Osteocyte (in vitro differentiated cells): Measurements from ENCODE around the gene VCL. TPM values are rescaled to one million over a fixed set of nuclear protein-coding genes. Genes with fewer than 3 reads are reported as not detected.
"Not testable (repeated sequence)": the region's sequence is repeated elsewhere in the genome, so short reads cannot be mapped to it uniquely, and the experiment has no call there.

Source experiments
- DNase-seq: peaks from one replicate; pipeline ENCODE4 v3.0.0; 2021; ENCODE audit warnings: mixed read lengths; ENCODE audit not compliant: unreplicated experiment; ENCODE audit errors: extremely low spot score
- H3K27ac Mint-ChIP-seq: one replicate; pipeline ENCODE4 v1.8.0; 2021; ENCODE audit warnings: mild to moderate bottlenecking, mixed read lengths; ENCODE audit not compliant: unreplicated experiment
- H3K27me3 Mint-ChIP-seq: one replicate; pipeline ENCODE4 v1.8.0; 2021; ENCODE audit warnings: mixed read lengths; ENCODE audit not compliant: unreplicated experiment
- H3K36me3 Mint-ChIP-seq: one replicate; pipeline ENCODE4 v1.8.0; 2021; ENCODE audit warnings: mixed read lengths; ENCODE audit not compliant: unreplicated experiment
- H3K4me1 Mint-ChIP-seq: one replicate; pipeline ENCODE4 v1.8.0; 2021; ENCODE audit warnings: mixed read lengths; ENCODE audit not compliant: unreplicated experiment
- H3K4me3 Mint-ChIP-seq: one replicate; pipeline ENCODE4 v1.8.0; 2021; ENCODE audit warnings: mild to moderate bottlenecking, moderate library complexity, mixed read lengths; ENCODE audit not compliant: unreplicated experiment
- H3K9me3 Mint-ChIP-seq: one replicate; pipeline ENCODE4 v1.8.0; 2021; ENCODE audit warnings: mixed read lengths; ENCODE audit not compliant: unreplicated experiment
- total RNA-seq: library from RNA; stranded (reverse); gene quantifications from 2 replicates; pipeline ENCODE4 v1.2.1, GENCODE V29; 2021
- TF ChIP-seq, protein P1 (sequence below): fragments of 200-600 bp; sonication (generic); IDR thresholded peaks from 2 replicates; pipeline ENCODE4 v1.5.0; 2021; ENCODE audit warnings: antibody characterized with exemption, mild to moderate bottlenecking, moderate library complexity

Gene VCL
- total RNA-seq, 1 donor from 2014 or later = 338 TPM

DNA sequence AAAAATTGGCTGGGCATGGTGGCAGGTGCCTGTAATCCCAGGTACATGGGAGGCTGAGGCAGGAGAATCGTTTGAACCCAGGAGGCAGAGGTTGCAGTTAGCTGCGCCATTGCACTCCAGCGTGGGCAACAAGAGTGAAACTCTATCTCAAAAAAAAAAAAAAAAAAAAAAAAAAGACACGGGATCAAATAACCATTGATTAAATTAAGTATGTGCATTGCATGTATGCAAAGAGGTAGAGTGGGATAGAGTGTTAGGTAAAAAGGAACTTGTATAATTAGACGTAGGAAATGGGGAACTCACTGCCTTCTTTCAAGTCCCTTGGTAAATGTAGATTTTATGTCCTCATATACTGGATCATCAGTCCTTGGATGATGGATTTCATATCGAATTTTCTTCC lies 13.1 kb downstream of the VCL start:
- Mint-ChIP-seq H3K27me3 (no peaks in the 10 kb centered on the region), H3K9me3 (no peaks in the 10 kb centered on the region), H3K4me1 (peaks cover 89% of the 10 kb centered on the region), H3K27ac (peak overlapping the region; percentile 92), H3K36me3 (peaks cover 6% of the 10 kb centered on the region), H3K4me3 (peak overlapping the region; percentile 59)
- DNase-seq = no peak
- TF ChIP-seq, protein P1, sequence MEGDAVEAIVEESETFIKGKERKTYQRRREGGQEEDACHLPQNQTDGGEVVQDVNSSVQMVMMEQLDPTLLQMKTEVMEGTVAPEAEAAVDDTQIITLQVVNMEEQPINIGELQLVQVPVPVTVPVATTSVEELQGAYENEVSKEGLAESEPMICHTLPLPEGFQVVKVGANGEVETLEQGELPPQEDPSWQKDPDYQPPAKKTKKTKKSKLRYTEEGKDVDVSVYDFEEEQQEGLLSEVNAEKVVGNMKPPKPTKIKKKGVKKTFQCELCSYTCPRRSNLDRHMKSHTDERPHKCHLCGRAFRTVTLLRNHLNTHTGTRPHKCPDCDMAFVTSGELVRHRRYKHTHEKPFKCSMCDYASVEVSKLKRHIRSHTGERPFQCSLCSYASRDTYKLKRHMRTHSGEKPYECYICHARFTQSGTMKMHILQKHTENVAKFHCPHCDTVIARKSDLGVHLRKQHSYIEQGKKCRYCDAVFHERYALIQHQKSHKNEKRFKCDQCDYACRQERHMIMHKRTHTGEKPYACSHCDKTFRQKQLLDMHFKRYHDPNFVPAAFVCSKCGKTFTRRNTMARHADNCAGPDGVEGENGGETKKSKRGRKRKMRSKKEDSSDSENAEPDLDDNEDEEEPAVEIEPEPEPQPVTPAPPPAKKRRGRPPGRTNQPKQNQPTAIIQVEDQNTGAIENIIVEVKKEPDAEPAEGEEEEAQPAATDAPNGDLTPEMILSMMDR = no peak

DNA sequence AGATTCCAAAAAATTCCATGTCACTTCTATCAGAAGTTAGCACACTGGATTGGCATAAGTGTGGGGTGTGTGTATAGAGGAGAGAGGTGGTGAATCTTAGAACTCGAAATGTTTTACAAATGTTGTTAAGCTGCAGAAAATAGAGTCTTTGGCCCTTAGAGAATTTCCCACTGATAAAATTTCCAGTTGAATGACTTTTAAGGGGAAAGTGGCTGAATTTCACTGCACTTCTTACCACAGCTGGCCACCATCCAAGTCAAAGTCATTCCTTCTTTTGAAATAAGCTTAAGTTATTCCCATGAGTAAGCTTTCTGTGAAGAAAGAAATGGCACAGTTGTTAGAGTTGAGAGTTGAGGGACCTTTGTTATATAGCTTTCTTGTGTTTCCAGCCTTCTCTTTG lies 13.9 kb downstream of the VCL start:
- H3K4me3 Mint-ChIP-seq = peak overlapping the region; percentile 59
- H3K27ac Mint-ChIP-seq = peak overlapping the region; percentile 92
- peaks cover 4% of the 10 kb centered on the region for H3K36me3 Mint-ChIP-seq
- TF ChIP-seq, protein P1 = no peak
- peaks cover 88% of the 10 kb centered on the region for H3K4me1 Mint-ChIP-seq
- no peak for DNase-seq
- H3K27me3 Mint-ChIP-seq = no peaks in the 10 kb centered on the region
- no peaks in the 10 kb centered on the region for H3K9me3 Mint-ChIP-seq

DNA sequence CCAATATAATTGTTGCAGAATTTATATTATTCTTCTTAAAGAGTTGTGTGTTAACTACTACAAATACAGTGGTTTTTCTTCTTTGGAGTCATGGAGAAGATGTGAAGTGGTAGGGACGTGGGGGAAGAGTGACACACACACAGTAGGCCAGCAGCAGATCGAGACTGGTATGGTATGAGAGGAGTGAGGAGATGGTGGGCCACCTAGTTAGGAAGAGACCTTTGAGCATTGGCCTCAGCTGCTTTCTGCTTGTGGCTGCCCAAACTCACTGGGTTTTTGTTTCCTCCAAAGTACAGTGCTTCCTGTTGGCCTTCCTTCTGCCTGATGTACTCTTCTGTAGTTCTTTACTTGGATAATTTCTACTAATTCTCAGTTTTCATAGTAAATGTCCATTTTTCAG lies 14.6 kb downstream of the VCL start:
- Mint-ChIP-seq H3K4me3 (peak overlapping the region; percentile 7), H3K27me3 (no peaks in the 10 kb centered on the region), H3K4me1 (peaks cover 84% of the 10 kb centered on the region), H3K27ac (peak overlapping the region; percentile 92), H3K36me3 (peaks cover 4% of the 10 kb centered on the region), H3K9me3 (no peaks in the 10 kb centered on the region)
- no peak for DNase-seq
- TF ChIP-seq, protein P1 = no peak

DNA sequence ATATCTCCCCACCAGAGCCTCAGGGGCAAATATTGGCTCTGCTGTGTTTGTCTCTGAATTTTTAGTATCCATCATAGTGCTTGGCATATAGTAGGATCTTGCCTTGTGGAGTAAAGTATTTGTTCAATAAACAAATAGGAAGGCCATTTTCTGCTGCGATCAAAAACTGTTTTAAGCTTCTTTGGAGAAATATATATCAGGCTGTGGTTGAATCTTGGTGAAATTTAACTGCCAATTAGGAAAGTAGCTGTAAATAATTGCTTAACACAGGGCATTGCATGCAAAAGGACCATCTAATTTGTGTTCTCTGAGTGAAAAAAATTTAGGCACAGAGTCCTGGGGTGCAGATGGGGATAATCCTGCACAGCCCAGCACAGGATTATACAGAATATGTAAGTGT lies 15.1 kb downstream of the VCL start:
- peaks cover 4% of the 10 kb centered on the region for H3K36me3 Mint-ChIP-seq
- H3K4me1 Mint-ChIP-seq = peaks cover 79% of the 10 kb centered on the region
- TF ChIP-seq, protein P1 = no peak
- no peak for DNase-seq
- H3K9me3 Mint-ChIP-seq = no peaks in the 10 kb centered on the region
- H3K4me3 Mint-ChIP-seq = peak overlapping the region; percentile 7
- H3K27ac Mint-ChIP-seq = peak overlapping the region; percentile 92
- H3K27me3 Mint-ChIP-seq = no peaks in the 10 kb centered on the region

DNA sequence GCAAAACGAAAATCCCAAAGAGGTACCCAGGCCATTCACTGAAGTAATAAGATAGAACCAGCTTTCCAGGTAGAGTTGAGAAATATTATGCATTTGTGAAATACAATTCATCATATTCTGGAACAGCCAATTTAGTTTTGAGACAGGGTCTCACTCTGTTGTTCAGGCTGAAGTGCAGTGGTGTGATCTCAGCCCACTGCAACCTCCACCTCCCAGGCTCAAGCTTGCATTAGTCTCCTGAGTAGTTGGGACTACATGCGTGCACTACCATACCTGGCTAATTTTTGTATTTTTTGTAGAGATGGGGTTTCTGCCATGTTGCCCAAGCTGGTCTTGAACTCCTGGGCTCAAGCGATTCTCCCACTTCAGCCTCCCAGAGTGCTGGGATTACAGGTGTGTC lies 16.7 kb downstream of the VCL start:
- Mint-ChIP-seq H3K36me3 (peaks cover 12% of the 10 kb centered on the region), H3K4me1 (peaks cover 75% of the 10 kb centered on the region), H3K27ac (peak overlapping the region; percentile 64)
- not testable (repeated sequence) for H3K27me3 Mint-ChIP-seq, H3K4me3 Mint-ChIP-seq, H3K9me3 Mint-ChIP-seq, DNase-seq

DNA sequence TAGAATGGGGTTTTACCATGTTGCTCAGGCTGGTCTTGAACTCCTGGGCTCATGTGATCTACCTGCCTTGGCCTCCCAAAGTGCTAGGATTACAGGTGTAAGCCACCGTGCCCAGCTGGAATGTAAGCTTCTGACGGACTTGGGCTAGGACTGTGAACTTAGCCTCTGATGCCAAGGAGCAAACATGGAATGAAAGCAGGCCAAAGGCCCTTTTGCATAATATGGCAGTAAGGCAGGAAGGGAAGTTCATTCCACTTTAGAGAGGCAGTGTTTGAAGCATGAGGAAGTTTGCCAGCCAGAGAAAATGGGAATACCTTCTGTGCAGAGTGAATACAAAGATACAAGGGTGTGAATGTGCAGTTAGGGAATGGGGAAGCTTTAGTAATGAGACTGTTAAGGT lies 20.3 kb downstream of the VCL start:
- H3K36me3 Mint-ChIP-seq = peaks cover 8% of the 10 kb centered on the region
- no peaks in the 10 kb centered on the region for H3K27me3 Mint-ChIP-seq
- no peak for DNase-seq
- TF ChIP-seq, protein P1 = no peak
- peak overlapping the region; percentile 63 for H3K27ac Mint-ChIP-seq
- H3K9me3 Mint-ChIP-seq = no peaks in the 10 kb centered on the region
- H3K4me1 Mint-ChIP-seq = peaks cover 63% of the 10 kb centered on the region
- H3K4me3 Mint-ChIP-seq = no peak overlapping the region
